GM23338 (cell line): Measurements from ENCODE around the gene APPL2. TPM values are rescaled to one million over a fixed set of nuclear protein-coding genes. Genes with fewer than 3 reads are reported as not detected.

Experiments
- ATAC-seq: fragments of 200-7000 bp; cut with Tn5 transposase; 3 replicates; pipeline ENCODE4 v1.9.1; 2020
- DNase-seq: peaks from one replicate; pipeline ENCODE4 v3.0.0-alpha.2; 2015; ENCODE audit warnings: low spot score
- H2AFZ ChIP-seq: fragments of 200-600 bp; sonication (generic); 2 replicates; pipeline ENCODE4 v1.8.0; 2016; ENCODE audit warnings: antibody characterized with exemption, mild to moderate bottlenecking, moderate library complexity
- H3F3A ChIP-seq: fragments of 200-600 bp; sonication (generic); replicated peaks from 2 replicates; pipeline ENCODE4 v1.8.0; 2017; ENCODE audit warnings: antibody characterized with exemption, mixed run types, low read depth
- H3K27ac ChIP-seq: fragments of 200-600 bp; sonication (generic); 2 replicates; pipeline ENCODE4 v1.6.1; 2016; ENCODE audit warnings: low read depth
- H3K27me3 ChIP-seq: fragments of 200-600 bp; sonication (generic); 2 replicates; pipeline ENCODE4 v1.8.0; 2016; ENCODE audit warnings: mild to moderate bottlenecking, mixed run types, moderate library complexity; ENCODE audit not compliant: insufficient read depth
- H3K36me3 ChIP-seq: fragments of 200-600 bp; sonication (generic); 2 replicates; pipeline ENCODE4 v1.8.0; 2016; ENCODE audit warnings: mild to moderate bottlenecking; ENCODE audit not compliant: insufficient read depth
- H3K4me1 ChIP-seq: fragments of 200-600 bp; sonication (generic); 2 replicates; pipeline ENCODE4 v1.8.0; 2016; ENCODE audit warnings: mild to moderate bottlenecking, moderate library complexity; ENCODE audit not compliant: insufficient read depth
- H3K4me2 ChIP-seq: fragments of 200-600 bp; sonication (generic); 2 replicates; pipeline ENCODE4 v1.7.1; 2017; ENCODE audit warnings: mixed run types
- H3K4me3 ChIP-seq: fragments of 200-600 bp; sonication (generic); 2 replicates; pipeline ENCODE4 v1.6.1; 2016; ENCODE audit warnings: mixed run types
- H3K79me2 ChIP-seq: fragments of 200-600 bp; sonication (generic); replicated peaks from 2 replicates; pipeline ENCODE4 v1.8.0; 2017; ENCODE audit warnings: mild to moderate bottlenecking; ENCODE audit not compliant: insufficient read depth
- H3K9me2 ChIP-seq: fragments of 200-600 bp; sonication (generic); 2 replicates; pipeline ENCODE4 v1.8.0; 2017; ENCODE audit not compliant: insufficient read depth
- H4K20me1 ChIP-seq: fragments of 200-600 bp; sonication (generic); replicated peaks from 2 replicates; pipeline ENCODE4 v1.8.0; 2017; ENCODE audit warnings: mild to moderate bottlenecking; ENCODE audit not compliant: insufficient read depth
- H3K27ac Mint-ChIP-seq: 2 replicates; pipeline ENCODE4 v1.8.0; 2020; ENCODE audit warnings: inconsistent platforms, mild to moderate bottlenecking, moderate library complexity, mixed read lengths
- H3K27me3 Mint-ChIP-seq: 3 replicates; pipeline ENCODE4 v1.8.0; 2022; ENCODE audit warnings: low read depth, mild to moderate bottlenecking, moderate library complexity, mixed read lengths, inconsistent platforms; ENCODE audit not compliant: insufficient read depth, poor library complexity
- H3K36me3 Mint-ChIP-seq: 3 replicates; pipeline ENCODE4 v1.8.0; 2021; ENCODE audit warnings: low read depth, mild to moderate bottlenecking, inconsistent platforms, moderate library complexity, mixed read lengths
- H3K4me1 Mint-ChIP-seq: 3 replicates; pipeline ENCODE4 v1.8.0; 2020; ENCODE audit warnings: mild to moderate bottlenecking, inconsistent platforms, mixed read lengths
- H3K4me3 Mint-ChIP-seq: 3 replicates; pipeline ENCODE4 v1.8.0; 2021; ENCODE audit warnings: moderate library complexity, mild to moderate bottlenecking, inconsistent platforms, mixed read lengths
- H3K9me3 Mint-ChIP-seq: 3 replicates; pipeline ENCODE4 v1.8.0; 2020; ENCODE audit warnings: moderate library complexity, mild to moderate bottlenecking, inconsistent platforms, mixed read lengths
- CREB1 ChIP-seq: fragments of 250-450 bp; sonication (Bioruptor Pico); IDR thresholded peaks from 2 replicates; pipeline ENCODE4 v1.5.0; 2020; ENCODE audit warnings: low read depth, mild to moderate bottlenecking, moderate library complexity
- EZH2 ChIP-seq: fragments of 200-600 bp; sonication (generic); IDR thresholded peaks from one replicate; pipeline ENCODE4 v1.8.0; 2017; ENCODE audit warnings: antibody characterized with exemption, mild to moderate bottlenecking, low read depth; ENCODE audit not compliant: unreplicated experiment
- EZH2phosphoT487 ChIP-seq: fragments of 200-600 bp; sonication (generic); IDR thresholded peaks from one replicate; pipeline ENCODE4 v1.8.1; 2018; ENCODE audit warnings: antibody characterized with exemption; ENCODE audit not compliant: unreplicated experiment
- POLR2AphosphoS5 ChIP-seq: IDR thresholded peaks from 2 replicates; pipeline ENCODE4 v1.6.1; 2016; ENCODE audit warnings: antibody characterized with exemption, low read depth
- REST ChIP-seq: IDR thresholded peaks from one replicate; pipeline ENCODE4 v1.6.1; 2018; ENCODE audit warnings: antibody characterized with exemption; ENCODE audit not compliant: unreplicated experiment
- STAT1 ChIP-seq: IDR thresholded peaks from one replicate; pipeline ENCODE4 v1.6.1; 2016; ENCODE audit warnings: antibody characterized with exemption; ENCODE audit not compliant: unreplicated experiment
- ZNF114 ChIP-seq: fragments of 250-450 bp; sonication (Bioruptor Pico); IDR thresholded peaks from 2 replicates; pipeline ENCODE4 v1.5.0; 2020; ENCODE audit warnings: mild to moderate bottlenecking, moderate library complexity
- ZNF331 ChIP-seq: fragments of 250-450 bp; sonication (Bioruptor Pico); IDR thresholded peaks from 2 replicates; pipeline ENCODE4 v1.5.0; 2020; ENCODE audit warnings: low read depth, mild to moderate bottlenecking, moderate library complexity
- polyA plus RNA-seq: library from polyadenylated mRNA; unstranded; fragments of >200 nt; fragmentation: Nextera tagmentation; extraction: Ambion mirVana; gene quantifications from 2 replicates; pipeline ENCODE4 v1.2.1, GENCODE V29; 2016
- total RNA-seq: library from RNA; depleted of rRNA; stranded (reverse); fragments of >200 nt; shearing (Covaris generic); gene quantifications from 2 replicates; pipeline ENCODE4 v1.2.3, GENCODE V29; 2014
- TF ChIP-seq, protein P1 (sequence below), 2 experiments: fragments of 200-600 bp in 1 of 2; sonication (generic) in 1 of 2; conservative IDR thresholded peaks; 2 replicates each; pipeline versions ENCODE4 v1.5.1 to v1.6.1; 2016 to 2017; ENCODE audit warnings: antibody characterized with exemption in 2 of 2, low read depth in 2 of 2, mild to moderate bottlenecking in 2 of 2, moderate library complexity in 1 of 2
- TF ChIP-seq, protein P2 (sequence below): IDR thresholded peaks from 2 replicates; pipeline ENCODE4 v1.6.1; 2016; ENCODE audit warnings: antibody characterized with exemption

Gene APPL2
- total and polyA plus RNA-seq, 2 experiments from 2014 or later = 9.3 to 17.4 TPM

- TF ChIP-seq, protein P1, sequence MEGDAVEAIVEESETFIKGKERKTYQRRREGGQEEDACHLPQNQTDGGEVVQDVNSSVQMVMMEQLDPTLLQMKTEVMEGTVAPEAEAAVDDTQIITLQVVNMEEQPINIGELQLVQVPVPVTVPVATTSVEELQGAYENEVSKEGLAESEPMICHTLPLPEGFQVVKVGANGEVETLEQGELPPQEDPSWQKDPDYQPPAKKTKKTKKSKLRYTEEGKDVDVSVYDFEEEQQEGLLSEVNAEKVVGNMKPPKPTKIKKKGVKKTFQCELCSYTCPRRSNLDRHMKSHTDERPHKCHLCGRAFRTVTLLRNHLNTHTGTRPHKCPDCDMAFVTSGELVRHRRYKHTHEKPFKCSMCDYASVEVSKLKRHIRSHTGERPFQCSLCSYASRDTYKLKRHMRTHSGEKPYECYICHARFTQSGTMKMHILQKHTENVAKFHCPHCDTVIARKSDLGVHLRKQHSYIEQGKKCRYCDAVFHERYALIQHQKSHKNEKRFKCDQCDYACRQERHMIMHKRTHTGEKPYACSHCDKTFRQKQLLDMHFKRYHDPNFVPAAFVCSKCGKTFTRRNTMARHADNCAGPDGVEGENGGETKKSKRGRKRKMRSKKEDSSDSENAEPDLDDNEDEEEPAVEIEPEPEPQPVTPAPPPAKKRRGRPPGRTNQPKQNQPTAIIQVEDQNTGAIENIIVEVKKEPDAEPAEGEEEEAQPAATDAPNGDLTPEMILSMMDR (conservative IDR thresholded peaks at IDR 0.05; ENCODE audit: low read depth in 2 of 2) = no peak
- TF ChIP-seq, protein P2, sequence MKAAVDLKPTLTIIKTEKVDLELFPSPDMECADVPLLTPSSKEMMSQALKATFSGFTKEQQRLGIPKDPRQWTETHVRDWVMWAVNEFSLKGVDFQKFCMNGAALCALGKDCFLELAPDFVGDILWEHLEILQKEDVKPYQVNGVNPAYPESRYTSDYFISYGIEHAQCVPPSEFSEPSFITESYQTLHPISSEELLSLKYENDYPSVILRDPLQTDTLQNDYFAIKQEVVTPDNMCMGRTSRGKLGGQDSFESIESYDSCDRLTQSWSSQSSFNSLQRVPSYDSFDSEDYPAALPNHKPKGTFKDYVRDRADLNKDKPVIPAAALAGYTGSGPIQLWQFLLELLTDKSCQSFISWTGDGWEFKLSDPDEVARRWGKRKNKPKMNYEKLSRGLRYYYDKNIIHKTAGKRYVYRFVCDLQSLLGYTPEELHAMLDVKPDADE = no peak
- TF ChIP-seq POLR2AphosphoS5 = no peak
- no peak for TF ChIP-seq CREB1 (CRISPR knock-in tag)
- TF ChIP-seq STAT1 = no peak
- TF ChIP-seq REST = no peak
- no peak for TF ChIP-seq EZH2
- TF ChIP-seq EZH2phosphoT487 = no peak
Measured at GRCh38 chr12:105141320-105141922, 94.6 kb downstream of the APPL2 start (continued).

DNA sequence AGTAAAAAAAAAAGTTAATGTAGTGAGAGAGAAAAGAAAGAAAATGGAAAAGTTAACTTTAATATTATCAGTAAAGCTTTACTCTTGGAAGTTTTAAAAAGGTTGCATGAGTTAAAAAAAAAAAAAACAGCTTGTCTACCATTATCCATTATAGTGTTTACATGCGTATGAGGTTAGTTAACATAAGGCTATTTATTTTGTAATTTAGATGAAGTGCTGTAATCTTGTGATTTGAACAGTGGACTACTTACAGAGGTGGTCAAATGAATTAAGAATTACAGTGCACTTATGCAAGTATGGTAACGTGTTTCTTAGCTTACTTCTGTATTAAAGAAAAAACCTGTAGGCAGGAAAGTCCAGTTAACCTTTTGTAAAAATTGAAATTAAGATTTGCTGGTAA lies 97.7 kb downstream of the APPL2 start:
- Histone ChIP-seq H3K36me3 (peaks cover 30% of the 10 kb centered on the region), H4K20me1 (no peaks in the 10 kb centered on the region; the same call in 1 of the 2 replicates), H3K4me3 (no peak overlapping the region), H3K9me2 (no peaks in the 10 kb centered on the region), H3K79me2 (no peaks in the 10 kb centered on the region; the same call in 1 of the 2 replicates), H3K27ac (0 out of 2 replicates have a peak overlapping the region, but pooled peaks have one; percentile 15), H3K4me1 (no peaks in the 10 kb centered on the region), H3K27me3 (no peaks in the 10 kb centered on the region), H2AFZ (no peak overlapping the region), H3K4me2 (no peak overlapping the region), H3F3A (no peaks in the 10 kb centered on the region)
- no peaks in the 10 kb centered on the region for H3K9me3 Mint-ChIP-seq
- no peaks in the 10 kb centered on the region for H3K27me3 Mint-ChIP-seq
- H3K27ac Mint-ChIP-seq = no peak overlapping the region
- H3K4me1 Mint-ChIP-seq = peaks cover 3% of the 10 kb centered on the region; the same call in 1 of the 3 replicates
- no peak overlapping the region for H3K4me3 Mint-ChIP-seq
- DNase-seq (no peak), ATAC-seq (no peak)
- H3K36me3 Mint-ChIP-seq = peaks cover 52% of the 10 kb centered on the region
- TF ChIP-seq STAT1 (no peak), ZNF331 (CRISPR knock-in tag) (no peak), ZNF114 (CRISPR knock-in tag) (no peak), CREB1 (CRISPR knock-in tag) (no peak)
- TF ChIP-seq, protein P2 = no peak
